ENCODE measurements around the gene SERINC1.
A peak's percentile ranks its signal among the peaks of the same experiment; 100 is the strongest.
"Not testable (repeated sequence)": the region's sequence is repeated elsewhere in the genome, so short reads cannot be mapped to it uniquely, and the experiment has no call there.

Gene SERINC1

DNA sequence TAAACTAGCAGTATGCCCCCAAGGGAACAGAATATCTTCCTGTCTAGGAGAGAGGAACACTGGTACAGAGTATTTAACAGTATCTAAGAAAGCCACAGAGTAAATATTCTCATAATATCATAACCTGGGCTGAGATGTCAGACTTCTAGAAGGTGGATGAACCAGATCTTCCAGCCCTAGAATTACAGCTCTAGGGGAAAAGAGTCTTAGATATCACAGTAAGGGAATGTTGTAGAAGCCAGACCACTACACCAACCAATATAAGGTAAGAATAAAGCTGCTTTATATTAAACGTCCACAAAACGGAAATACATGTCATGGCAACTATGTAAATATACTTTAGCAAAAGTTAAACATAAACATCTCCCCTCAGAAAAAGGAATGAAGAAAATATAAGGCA lies 12.4 kb downstream of the SERINC1 start:
- H3K27ac Mint-ChIP-seq: peak overlapping the region; percentile 92
- peak overlapping the region; percentile 30 for H3K4me3 Mint-ChIP-seq
- H3K9me3 Mint-ChIP-seq (ENCODE audit: low read depth): no peaks in the 10 kb centered on the region
- H3K27me3 Mint-ChIP-seq: no peaks in the 10 kb centered on the region
- H3K4me1 Mint-ChIP-seq (ENCODE audit: low read depth): peaks cover 87% of the 10 kb centered on the region
- H3K36me3 Mint-ChIP-seq: peaks cover 6% of the 10 kb centered on the region

DNA sequence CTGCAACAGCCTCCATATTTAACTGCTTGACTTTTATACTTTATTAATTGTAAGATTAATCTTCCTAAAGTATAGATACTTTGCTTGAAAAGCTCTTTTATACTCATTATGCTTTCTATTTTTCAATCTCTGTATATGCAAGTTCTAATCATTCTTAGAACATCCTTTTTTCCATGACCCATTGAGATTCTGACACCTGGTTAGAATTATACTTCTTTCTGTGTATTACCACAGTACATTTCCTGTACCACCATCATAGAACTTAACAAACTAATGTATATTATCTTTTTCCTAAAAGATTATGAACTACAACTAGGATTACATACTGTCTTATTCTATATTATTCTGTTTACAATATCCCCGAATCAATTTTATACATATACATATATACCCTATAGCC lies 13.5 kb downstream of the SERINC1 start:
- H3K36me3 Mint-ChIP-seq: peaks cover 6% of the 10 kb centered on the region
- H3K27me3 Mint-ChIP-seq: no peaks in the 10 kb centered on the region
- no peaks in the 10 kb centered on the region for H3K9me3 Mint-ChIP-seq (ENCODE audit: low read depth)
- peaks cover 82% of the 10 kb centered on the region for H3K4me1 Mint-ChIP-seq (ENCODE audit: low read depth)
- H3K4me3 Mint-ChIP-seq: no peak overlapping the region
- peak overlapping the region; percentile 80 for H3K27ac Mint-ChIP-seq

DNA sequence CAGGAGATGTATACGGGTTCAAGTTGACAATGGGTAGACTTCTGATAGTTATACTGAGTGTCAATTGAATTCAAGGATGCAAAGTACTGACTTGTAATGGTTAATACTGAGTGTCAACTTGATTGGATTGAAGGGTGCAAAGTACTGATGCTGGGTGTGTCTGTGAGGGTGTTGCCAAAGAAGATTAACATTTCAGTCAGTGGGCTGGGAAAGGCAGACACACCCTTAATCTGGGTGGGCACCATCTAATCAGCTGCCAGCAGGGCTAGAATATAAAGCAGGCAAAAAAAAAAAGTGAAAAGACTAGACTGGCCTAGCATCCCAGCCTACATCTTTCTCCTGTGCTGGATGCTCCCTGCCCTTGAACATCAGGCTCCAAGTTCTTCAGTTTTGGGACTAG lies 16.5 kb downstream of the SERINC1 start:
- H3K9me3 Mint-ChIP-seq (ENCODE audit: low read depth); H3K27me3 Mint-ChIP-seq; H3K36me3 Mint-ChIP-seq; H3K4me3 Mint-ChIP-seq: not testable (repeated sequence)
- peaks cover 56% of the 10 kb centered on the region for H3K4me1 Mint-ChIP-seq (ENCODE audit: low read depth)
- H3K27ac Mint-ChIP-seq: peak overlapping the region; percentile 62

DNA sequence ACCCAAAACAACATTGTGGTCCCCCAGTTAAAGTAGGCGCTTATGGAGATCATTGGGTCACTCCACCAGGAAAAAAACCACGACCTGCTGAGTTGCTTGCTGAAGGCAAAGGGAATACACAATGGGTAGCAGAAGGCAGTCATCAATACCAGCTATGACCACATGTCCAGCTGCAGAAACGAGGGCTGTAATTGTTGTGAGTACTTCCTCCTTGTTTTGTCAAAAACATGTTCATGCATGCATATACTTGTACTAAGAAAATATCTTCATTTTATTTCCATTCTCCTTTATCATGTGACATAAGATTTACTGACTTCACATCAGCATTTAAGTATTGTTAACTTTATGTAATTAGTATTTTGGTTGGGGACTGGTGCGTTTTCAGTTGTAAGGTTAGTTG lies 16.9 kb downstream of the SERINC1 start:
- H3K9me3 Mint-ChIP-seq (ENCODE audit: low read depth): no peaks in the 10 kb centered on the region
- H3K27me3 Mint-ChIP-seq: no peaks in the 10 kb centered on the region
- H3K36me3 Mint-ChIP-seq: peaks cover 10% of the 10 kb centered on the region
- peak overlapping the region; percentile 62 for H3K27ac Mint-ChIP-seq
- peaks cover 52% of the 10 kb centered on the region for H3K4me1 Mint-ChIP-seq (ENCODE audit: low read depth)
- no peak overlapping the region for H3K4me3 Mint-ChIP-seq

DNA sequence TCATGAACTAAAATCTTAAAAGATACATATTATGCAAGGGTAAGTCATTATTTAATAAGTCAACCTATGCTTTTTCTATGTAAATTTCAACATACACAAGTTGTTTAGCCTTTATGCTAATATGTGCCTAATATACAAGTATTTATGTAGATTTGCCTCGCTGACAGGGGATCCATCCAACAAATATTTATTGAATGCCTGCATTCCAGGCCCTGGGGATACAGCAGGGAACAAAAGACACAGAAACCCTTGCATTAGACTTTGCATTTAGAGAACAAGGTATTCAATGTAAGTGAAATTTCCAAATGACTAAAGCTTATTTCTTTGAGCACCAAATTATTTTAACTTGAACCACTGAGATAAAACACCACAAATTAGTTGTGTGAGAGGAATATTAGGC lies 19.1 kb downstream of the SERINC1 start:
- Mint-ChIP-seq H3K27ac (peak overlapping the region; percentile 64), H3K4me3 (no peak overlapping the region), H3K4me1 (ENCODE audit: low read depth) (peaks cover 39% of the 10 kb centered on the region), H3K36me3 (peaks cover 12% of the 10 kb centered on the region), H3K9me3 (ENCODE audit: low read depth) (no peaks in the 10 kb centered on the region), H3K27me3 (no peaks in the 10 kb centered on the region)

DNA sequence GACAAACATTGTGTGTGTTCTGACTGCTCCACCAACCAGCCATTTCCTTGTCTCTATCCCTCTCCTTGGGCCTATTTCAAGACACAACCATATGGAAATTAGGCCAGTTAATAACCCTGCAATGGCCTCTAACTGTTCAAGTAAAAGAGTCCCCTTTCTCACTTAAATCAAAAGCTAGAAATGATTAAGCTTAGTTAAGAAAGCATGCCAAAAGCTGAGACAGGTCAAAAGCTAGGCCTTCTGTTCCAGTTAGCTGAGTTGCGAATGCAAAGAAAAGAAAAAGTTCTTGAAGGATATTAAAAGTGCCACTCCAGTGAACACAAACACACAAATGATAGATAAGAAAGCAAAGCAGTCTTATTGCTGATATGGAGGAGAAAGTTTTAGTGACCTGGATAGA lies 22.5 kb downstream of the SERINC1 start:
- Mint-ChIP-seq H3K4me3 (no peak overlapping the region), H3K36me3 (peaks cover 19% of the 10 kb centered on the region), H3K9me3 (ENCODE audit: low read depth) (no peaks in the 10 kb centered on the region), H3K27me3 (no peaks in the 10 kb centered on the region), H3K27ac (peak overlapping the region; percentile 81), H3K4me1 (ENCODE audit: low read depth) (peaks cover 28% of the 10 kb centered on the region)

DNA sequence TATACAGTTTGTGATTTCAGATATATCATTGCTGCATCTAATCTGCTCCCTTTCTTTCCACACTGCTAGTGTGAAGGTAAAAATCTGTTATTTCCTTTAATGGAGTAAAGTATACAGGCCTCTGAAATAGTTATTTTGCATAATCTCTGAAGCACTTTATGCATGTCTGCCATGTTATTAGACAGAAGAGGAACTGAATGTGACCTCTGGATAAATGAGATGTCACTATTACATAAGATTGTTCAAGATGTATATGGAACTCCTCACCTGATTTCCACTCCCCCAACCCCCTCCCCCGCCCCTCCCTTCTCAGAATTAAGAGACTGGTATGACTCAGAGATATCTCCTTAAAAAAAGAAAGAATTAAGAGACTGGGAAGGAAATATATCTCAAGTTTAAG lies 26.3 kb downstream of the SERINC1 start:
- no peaks in the 10 kb centered on the region for H3K9me3 Mint-ChIP-seq (ENCODE audit: low read depth)
- H3K4me1 Mint-ChIP-seq (ENCODE audit: low read depth): peaks cover 23% of the 10 kb centered on the region
- H3K27ac Mint-ChIP-seq: peak overlapping the region; percentile 58
- peaks cover 29% of the 10 kb centered on the region for H3K36me3 Mint-ChIP-seq
- no peaks in the 10 kb centered on the region for H3K27me3 Mint-ChIP-seq
- no peak overlapping the region for H3K4me3 Mint-ChIP-seq

DNA sequence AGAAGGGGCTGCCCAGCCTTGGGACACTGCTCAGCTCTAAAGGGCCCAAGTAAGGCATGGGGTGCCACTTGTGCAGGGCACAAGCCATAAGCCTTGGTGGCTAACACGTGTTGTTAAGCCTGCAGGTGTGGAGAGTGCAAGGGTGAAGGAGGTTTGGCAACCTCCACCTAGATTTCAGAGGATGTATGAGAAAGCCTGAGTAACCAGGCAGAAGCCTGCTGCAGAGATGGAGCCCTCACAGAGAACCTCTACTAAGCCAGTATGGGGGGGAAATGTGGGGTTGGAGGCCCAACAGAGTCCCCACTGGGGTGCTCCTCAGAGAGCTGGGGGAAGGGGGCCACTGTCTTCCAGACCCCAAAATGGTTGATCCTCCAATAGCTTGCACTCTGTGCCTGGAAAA lies 32.6 kb downstream of the SERINC1 start:
- peaks cover 16% of the 10 kb centered on the region for H3K9me3 Mint-ChIP-seq (ENCODE audit: low read depth)
- no peak overlapping the region for H3K27ac Mint-ChIP-seq
- peaks cover 3% of the 10 kb centered on the region for H3K4me1 Mint-ChIP-seq (ENCODE audit: low read depth)

DNA sequence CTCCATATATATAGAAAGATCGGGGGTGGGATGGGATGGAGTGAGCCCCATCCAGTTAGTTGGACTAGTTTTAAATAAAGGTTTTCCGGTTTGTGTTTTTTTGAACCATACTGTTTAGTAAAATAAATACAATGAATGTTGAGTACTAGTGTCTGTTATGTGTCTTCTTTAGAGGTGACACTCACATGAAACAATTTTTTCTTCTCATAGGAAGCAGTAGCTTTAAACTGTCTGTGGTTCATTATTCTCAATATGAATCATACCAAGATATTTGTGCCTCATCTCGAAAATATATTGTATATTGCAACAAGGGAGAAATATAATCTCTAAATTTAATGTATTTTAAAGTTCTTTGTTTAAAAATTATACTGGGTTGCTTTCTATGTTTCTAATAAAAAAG lies 38.8 kb downstream of the SERINC1 start:
- H3K4me3 Mint-ChIP-seq: no peak overlapping the region
- H3K36me3 Mint-ChIP-seq: peaks cover 12% of the 10 kb centered on the region
- no peaks in the 10 kb centered on the region for H3K27me3 Mint-ChIP-seq
- peaks cover 6% of the 10 kb centered on the region for H3K4me1 Mint-ChIP-seq (ENCODE audit: low read depth)
- H3K9me3 Mint-ChIP-seq (ENCODE audit: low read depth): peaks cover under 1% of the 10 kb centered on the region
- peak overlapping the region; percentile 50 for H3K27ac Mint-ChIP-seq

More for the DNA sequence above, 32.6 kb downstream of the SERINC1 start:
- H3K36me3 Mint-ChIP-seq: peaks cover 51% of the 10 kb centered on the region
- H3K27me3 Mint-ChIP-seq: no peaks in the 10 kb centered on the region
- H3K4me3 Mint-ChIP-seq: no peak overlapping the region

DNA sequence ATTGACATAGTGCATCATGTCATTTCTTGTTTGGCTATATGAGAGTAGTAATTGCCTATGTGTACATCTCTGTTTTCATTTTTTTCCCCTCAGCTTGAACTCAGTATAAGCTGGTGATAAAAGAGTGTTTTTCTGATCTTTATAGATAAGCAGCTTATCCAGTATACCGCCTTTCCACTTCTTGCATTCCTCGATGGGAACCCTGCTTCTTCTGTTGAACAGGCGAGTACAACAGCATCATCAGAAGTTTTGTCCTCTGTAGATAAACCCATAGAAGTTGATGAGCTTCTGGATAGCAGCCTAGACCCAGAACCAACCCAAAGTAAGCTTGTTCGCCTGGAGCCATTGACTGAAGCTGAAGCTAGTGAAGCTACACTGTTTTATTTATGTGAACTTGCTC lies 39.8 kb downstream of the SERINC1 start:
- H3K27me3 Mint-ChIP-seq: no peaks in the 10 kb centered on the region
- H3K27ac Mint-ChIP-seq: no peak overlapping the region
- no peaks in the 10 kb centered on the region for H3K9me3 Mint-ChIP-seq (ENCODE audit: low read depth)
- peaks cover 6% of the 10 kb centered on the region for H3K4me1 Mint-ChIP-seq (ENCODE audit: low read depth)
- peaks cover 6% of the 10 kb centered on the region for H3K36me3 Mint-ChIP-seq
- no peak overlapping the region for H3K4me3 Mint-ChIP-seq

DNA sequence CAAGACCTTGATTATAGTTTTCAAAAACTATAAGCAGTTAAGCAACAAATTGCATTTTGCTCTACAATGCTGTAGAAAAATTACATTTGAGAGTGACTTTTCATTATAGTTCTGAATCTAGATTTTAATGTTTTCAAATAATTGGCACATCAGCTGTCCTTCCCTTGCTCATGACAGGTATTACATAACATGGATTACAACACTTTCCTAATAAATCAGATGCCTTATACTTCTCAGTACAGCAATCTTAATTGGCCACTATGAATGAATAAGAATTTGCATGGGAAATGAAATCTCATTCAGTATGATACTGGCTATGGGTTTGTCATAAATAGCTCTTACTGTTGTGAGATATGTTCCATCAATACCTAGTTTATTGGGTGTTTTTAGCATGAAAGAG lies 42.3 kb downstream of the SERINC1 start:
- no peak overlapping the region for H3K27ac Mint-ChIP-seq
- H3K27me3 Mint-ChIP-seq: no peaks in the 10 kb centered on the region
- no peak overlapping the region for H3K4me3 Mint-ChIP-seq
- no peaks in the 10 kb centered on the region for H3K9me3 Mint-ChIP-seq (ENCODE audit: low read depth)
- peaks cover 5% of the 10 kb centered on the region for H3K36me3 Mint-ChIP-seq
- peaks cover 6% of the 10 kb centered on the region for H3K4me1 Mint-ChIP-seq (ENCODE audit: low read depth)

DNA sequence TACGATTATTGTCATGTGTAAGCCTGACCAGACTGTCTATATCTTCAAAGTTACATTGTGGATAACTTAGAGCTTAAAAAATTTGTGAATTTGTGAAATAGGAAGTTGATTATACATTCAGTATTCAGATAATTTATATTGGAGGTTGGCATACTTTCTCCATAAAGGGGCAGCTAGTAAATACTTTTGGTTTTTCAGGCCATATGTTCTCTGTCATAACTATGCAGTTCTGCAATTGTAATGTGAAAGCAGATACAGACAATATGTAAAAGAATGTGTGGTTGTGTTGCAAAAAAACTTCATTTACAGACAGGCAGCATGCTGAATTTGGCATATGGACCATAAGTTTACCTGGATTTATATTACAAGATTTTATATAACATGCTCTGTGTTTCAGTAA lies 42.8 kb downstream of the SERINC1 start:
- Mint-ChIP-seq H3K27me3 (no peaks in the 10 kb centered on the region), H3K4me1 (ENCODE audit: low read depth) (peaks cover 6% of the 10 kb centered on the region), H3K27ac (no peak overlapping the region), H3K36me3 (peaks cover 8% of the 10 kb centered on the region), H3K9me3 (ENCODE audit: low read depth) (no peaks in the 10 kb centered on the region), H3K4me3 (no peak overlapping the region)

DNA sequence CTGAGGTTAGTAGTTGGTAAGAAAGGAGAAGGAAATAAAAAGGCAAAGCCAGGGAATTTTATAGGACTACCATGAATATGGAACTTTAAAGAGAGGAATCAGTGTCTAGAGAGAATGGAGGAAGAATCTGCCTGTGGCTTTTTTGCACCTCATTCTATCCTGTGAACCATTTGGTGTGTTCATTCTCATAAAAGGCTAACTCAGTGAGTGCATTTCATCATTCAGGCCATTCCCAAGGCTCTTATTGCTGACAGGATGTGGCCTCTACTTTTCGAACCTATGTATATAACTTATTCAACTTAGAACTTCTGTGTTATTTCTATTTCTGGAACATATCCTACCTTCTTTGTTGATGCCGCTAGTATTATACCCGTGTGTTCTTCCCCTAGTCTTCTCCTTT lies 45.0 kb downstream of the SERINC1 start:
- H3K9me3 Mint-ChIP-seq (ENCODE audit: low read depth): no peaks in the 10 kb centered on the region
- H3K27me3 Mint-ChIP-seq: no peaks in the 10 kb centered on the region
- H3K4me3 Mint-ChIP-seq: no peak overlapping the region
- H3K27ac Mint-ChIP-seq: peak overlapping the region; percentile 41
- H3K36me3 Mint-ChIP-seq: peaks cover 10% of the 10 kb centered on the region
- peaks cover 3% of the 10 kb centered on the region for H3K4me1 Mint-ChIP-seq (ENCODE audit: low read depth)

DNA sequence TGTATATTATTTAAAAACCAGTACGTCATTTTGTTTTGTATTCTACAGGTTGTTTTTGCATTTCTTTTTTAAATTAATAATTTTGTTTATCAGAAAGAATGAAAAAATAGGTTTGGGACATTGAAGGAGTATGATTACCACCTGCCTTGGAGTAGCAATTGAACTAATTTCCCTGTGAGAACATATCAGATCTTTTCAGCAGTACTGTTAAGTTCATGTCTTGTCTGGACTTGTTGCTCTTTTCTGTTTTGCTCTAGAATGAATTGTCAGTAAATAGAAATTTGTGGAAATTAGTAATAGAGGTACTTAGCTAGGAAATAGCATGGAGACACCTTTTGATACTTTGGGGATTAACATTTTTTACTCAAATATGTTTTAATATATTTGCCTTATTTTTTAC lies 47.9 kb downstream of the SERINC1 start:
- peaks cover 12% of the 10 kb centered on the region for H3K36me3 Mint-ChIP-seq

DNA sequence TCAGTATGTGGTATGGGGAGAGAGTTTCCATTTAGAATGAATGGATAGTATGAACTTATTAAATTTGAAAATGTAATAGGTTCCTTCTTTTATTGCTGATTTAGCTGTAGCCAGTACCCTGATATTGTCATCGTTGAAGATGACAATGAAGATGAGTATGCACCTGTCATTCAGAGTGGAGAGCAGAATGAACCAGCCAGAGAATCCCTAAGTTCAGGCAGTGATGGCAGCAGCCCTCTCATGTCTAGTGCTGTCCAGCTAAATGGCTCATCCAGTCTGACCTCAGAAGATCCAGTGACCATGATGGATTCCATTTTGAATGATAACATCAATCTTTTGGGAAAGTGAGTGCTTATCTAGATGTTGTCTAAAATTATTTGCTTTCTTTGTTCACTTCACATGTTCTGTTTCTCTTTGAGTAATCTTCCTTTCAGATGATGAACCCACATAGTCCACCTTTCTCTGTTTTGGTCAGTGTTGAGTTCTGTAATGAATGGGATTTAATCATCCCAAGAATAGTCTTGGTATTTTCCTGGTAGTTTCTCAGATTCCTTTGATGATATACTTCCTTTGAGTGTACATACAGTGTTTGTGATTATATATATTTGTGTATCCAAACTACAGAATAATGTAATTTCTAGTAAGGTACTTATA lies 48.9 kb downstream of the SERINC1 start:
- H3K36me3 Mint-ChIP-seq: peaks cover 14% of the 10 kb centered on the region
- H3K27me3 Mint-ChIP-seq: no peaks in the 10 kb centered on the region
- no peaks in the 10 kb centered on the region for H3K4me1 Mint-ChIP-seq (ENCODE audit: low read depth)
- no peak overlapping the region for H3K4me3 Mint-ChIP-seq
- no peak overlapping the region for H3K27ac Mint-ChIP-seq
- no peaks in the 10 kb centered on the region for H3K9me3 Mint-ChIP-seq (ENCODE audit: low read depth)

More for the DNA sequence above, 47.9 kb downstream of the SERINC1 start:
- no peaks in the 10 kb centered on the region for H3K27me3 Mint-ChIP-seq
- no peaks in the 10 kb centered on the region for H3K4me1 Mint-ChIP-seq (ENCODE audit: low read depth)
- no peak overlapping the region for H3K27ac Mint-ChIP-seq
- H3K9me3 Mint-ChIP-seq (ENCODE audit: low read depth): no peaks in the 10 kb centered on the region
- H3K4me3 Mint-ChIP-seq: no peak overlapping the region

DNA sequence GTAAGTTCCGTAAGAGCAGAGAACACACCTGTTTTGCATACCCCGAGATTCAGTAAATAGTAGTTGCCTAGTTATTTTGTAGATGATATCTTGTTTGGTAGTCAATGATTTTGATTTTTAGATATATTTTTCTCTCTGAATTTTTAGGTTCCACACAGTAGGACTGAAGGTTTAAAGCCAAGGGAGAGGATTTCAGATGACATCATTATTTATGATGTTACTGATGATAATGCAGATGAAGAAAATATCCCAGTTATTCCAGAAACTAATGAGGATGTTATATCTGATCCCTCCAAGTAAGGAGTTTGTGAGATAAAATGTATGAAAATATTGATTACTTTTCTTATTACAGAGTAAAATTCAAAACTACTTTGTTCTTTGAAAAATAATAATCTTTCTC lies 49.6 kb downstream of the SERINC1 start:
- Mint-ChIP-seq H3K27ac (no peak overlapping the region), H3K4me1 (ENCODE audit: low read depth) (no peaks in the 10 kb centered on the region), H3K9me3 (ENCODE audit: low read depth) (no peaks in the 10 kb centered on the region), H3K4me3 (no peak overlapping the region), H3K36me3 (peaks cover 11% of the 10 kb centered on the region), H3K27me3 (no peaks in the 10 kb centered on the region)
